Osteocyte (in vitro differentiated cells): ENCODE measurements around the gene KCNH8. TPM values are rescaled to one million over a fixed set of nuclear protein-coding genes. Genes with fewer than 3 reads are reported as not detected.

Experiments used
- DNase-seq: peaks from one replicate; pipeline ENCODE4 v3.0.0; 2021; ENCODE audit warnings: mixed read lengths; ENCODE audit not compliant: unreplicated experiment; ENCODE audit errors: extremely low spot score
- H3K27ac Mint-ChIP-seq: one replicate; pipeline ENCODE4 v1.8.0; 2021; ENCODE audit warnings: mild to moderate bottlenecking, mixed read lengths; ENCODE audit not compliant: unreplicated experiment
- H3K27me3 Mint-ChIP-seq: one replicate; pipeline ENCODE4 v1.8.0; 2021; ENCODE audit warnings: mixed read lengths; ENCODE audit not compliant: unreplicated experiment
- H3K36me3 Mint-ChIP-seq: one replicate; pipeline ENCODE4 v1.8.0; 2021; ENCODE audit warnings: mixed read lengths; ENCODE audit not compliant: unreplicated experiment
- H3K4me1 Mint-ChIP-seq: one replicate; pipeline ENCODE4 v1.8.0; 2021; ENCODE audit warnings: mixed read lengths; ENCODE audit not compliant: unreplicated experiment
- H3K4me3 Mint-ChIP-seq: one replicate; pipeline ENCODE4 v1.8.0; 2021; ENCODE audit warnings: mild to moderate bottlenecking, moderate library complexity, mixed read lengths; ENCODE audit not compliant: unreplicated experiment
- H3K9me3 Mint-ChIP-seq: one replicate; pipeline ENCODE4 v1.8.0; 2021; ENCODE audit warnings: mixed read lengths; ENCODE audit not compliant: unreplicated experiment
- total RNA-seq: library from RNA; stranded (reverse); gene quantifications from 2 replicates; pipeline ENCODE4 v1.2.1, GENCODE V29; 2021
- TF ChIP-seq, protein P1 (sequence below): fragments of 200-600 bp; sonication (generic); IDR thresholded peaks from 2 replicates; pipeline ENCODE4 v1.5.0; 2021; ENCODE audit warnings: antibody characterized with exemption, mild to moderate bottlenecking, moderate library complexity

Gene KCNH8
- total RNA-seq, 1 donor from 2014 or later: not detected

DNA sequence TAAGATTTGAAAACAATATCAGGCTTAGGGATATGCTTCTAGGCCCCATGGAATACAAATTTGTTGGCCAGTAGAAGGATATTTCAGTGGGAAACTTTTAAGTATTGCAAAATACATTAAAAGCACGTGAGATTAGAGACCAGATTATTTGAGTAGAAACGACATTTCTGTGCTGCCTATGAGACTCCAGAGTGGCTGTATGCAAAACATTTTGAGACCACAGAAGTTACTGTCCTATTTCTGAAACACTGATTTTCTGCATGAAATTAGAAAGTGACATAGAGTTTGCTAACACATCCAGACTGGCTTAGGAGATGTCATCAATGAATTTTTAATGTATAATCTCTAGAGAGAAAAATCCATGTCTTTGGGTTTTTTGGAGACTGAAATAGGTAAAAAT lies 99.8 kb downstream of the KCNH8 start:
- TF ChIP-seq, protein P1, sequence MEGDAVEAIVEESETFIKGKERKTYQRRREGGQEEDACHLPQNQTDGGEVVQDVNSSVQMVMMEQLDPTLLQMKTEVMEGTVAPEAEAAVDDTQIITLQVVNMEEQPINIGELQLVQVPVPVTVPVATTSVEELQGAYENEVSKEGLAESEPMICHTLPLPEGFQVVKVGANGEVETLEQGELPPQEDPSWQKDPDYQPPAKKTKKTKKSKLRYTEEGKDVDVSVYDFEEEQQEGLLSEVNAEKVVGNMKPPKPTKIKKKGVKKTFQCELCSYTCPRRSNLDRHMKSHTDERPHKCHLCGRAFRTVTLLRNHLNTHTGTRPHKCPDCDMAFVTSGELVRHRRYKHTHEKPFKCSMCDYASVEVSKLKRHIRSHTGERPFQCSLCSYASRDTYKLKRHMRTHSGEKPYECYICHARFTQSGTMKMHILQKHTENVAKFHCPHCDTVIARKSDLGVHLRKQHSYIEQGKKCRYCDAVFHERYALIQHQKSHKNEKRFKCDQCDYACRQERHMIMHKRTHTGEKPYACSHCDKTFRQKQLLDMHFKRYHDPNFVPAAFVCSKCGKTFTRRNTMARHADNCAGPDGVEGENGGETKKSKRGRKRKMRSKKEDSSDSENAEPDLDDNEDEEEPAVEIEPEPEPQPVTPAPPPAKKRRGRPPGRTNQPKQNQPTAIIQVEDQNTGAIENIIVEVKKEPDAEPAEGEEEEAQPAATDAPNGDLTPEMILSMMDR: no peak
- H3K9me3 Mint-ChIP-seq: peaks cover 19% of the 10 kb centered on the region
- no peak overlapping the region for H3K27ac Mint-ChIP-seq

DNA sequence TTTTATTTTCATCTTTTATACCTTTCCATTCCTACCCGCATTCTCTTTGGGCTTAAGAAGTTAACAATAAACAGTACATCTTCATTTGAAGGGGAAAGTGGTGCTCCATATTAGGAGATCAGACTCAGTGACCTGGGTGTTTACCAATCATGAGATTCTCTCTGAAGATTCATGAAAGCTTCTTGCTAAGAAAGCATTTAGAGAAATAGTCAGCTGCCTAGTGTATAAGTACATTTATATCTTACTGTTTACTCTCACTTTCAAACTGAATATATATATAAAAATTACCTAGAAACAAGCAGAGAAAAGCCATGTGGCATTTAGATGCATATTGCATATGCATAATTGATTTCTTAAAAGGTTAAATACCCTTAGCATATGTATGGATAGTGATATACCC lies 100.5 kb downstream of the KCNH8 start:
- Mint-ChIP-seq H3K36me3 (no peaks in the 10 kb centered on the region), H3K9me3 (peaks cover 19% of the 10 kb centered on the region), H3K27me3 (no peaks in the 10 kb centered on the region), H3K27ac (no peak overlapping the region), H3K4me1 (no peaks in the 10 kb centered on the region), H3K4me3 (no peak overlapping the region)
- DNase-seq: no peak
- TF ChIP-seq, protein P1: no peak

More for the DNA sequence above, 99.8 kb downstream of the KCNH8 start:
- Mint-ChIP-seq H3K4me3 (no peak overlapping the region), H3K36me3 (no peaks in the 10 kb centered on the region), H3K4me1 (no peaks in the 10 kb centered on the region), H3K27me3 (no peaks in the 10 kb centered on the region)
- DNase-seq: no peak

DNA sequence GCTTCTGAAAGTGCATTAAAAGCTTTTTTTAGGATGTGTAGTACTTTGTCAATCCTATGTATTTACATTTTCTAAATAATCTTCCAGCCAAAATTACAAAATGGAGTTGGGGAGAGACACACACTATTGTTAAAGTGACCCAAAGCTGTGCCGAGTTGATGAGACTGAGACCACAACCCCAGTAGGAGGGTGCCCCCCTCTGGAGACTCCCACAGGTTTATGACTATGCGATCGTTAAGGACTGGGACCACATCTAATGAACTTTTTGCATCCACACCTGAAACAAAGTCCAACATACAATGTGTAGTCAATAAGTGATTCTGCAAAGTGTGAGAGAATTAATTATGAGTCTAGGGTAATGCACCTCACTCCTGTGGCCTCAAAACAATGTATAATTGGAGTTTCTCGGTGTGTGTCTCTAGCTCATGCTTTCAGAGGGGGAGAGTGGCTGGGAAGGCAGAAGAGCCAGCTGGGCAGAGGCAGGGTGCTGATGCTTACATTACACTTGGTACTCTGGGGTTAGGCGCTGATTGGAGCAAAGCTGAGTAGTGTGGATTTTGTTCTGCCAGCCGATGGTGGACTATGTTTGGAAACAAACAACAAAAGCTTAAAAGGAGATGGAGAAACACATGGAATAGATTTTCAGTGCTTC lies 102.8 kb downstream of the KCNH8 start:
- no peak overlapping the region for H3K27ac Mint-ChIP-seq
- H3K4me1 Mint-ChIP-seq: no peaks in the 10 kb centered on the region
- no peaks in the 10 kb centered on the region for H3K27me3 Mint-ChIP-seq
- peaks cover 3% of the 10 kb centered on the region for H3K9me3 Mint-ChIP-seq
- DNase-seq: no peak
- H3K4me3 Mint-ChIP-seq: no peak overlapping the region
- TF ChIP-seq, protein P1: no peak
- H3K36me3 Mint-ChIP-seq: no peaks in the 10 kb centered on the region

DNA sequence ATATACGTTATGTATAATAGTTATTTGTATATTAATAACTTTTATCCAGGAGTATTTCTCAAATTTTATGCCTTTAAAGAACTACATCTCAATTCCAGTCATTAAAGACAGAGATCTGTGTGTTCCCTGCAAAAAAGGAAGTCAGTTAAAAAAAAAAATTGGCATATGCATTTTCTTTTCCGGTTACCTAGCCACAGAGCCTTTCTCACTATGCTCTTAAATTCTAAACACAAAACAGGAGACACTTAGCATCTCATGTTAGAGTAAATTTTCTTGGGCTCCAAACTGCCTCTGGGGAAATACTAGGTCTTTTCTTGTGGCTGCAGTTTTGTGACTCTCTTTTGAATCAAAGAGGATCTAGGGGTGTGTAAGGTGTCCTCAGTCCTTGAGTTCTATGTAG lies 105.9 kb downstream of the KCNH8 start:
- Mint-ChIP-seq H3K27me3 (no peaks in the 10 kb centered on the region), H3K36me3 (no peaks in the 10 kb centered on the region), H3K4me3 (no peak overlapping the region), H3K9me3 (no peaks in the 10 kb centered on the region), H3K27ac (no peak overlapping the region), H3K4me1 (no peaks in the 10 kb centered on the region)
- TF ChIP-seq, protein P1: no peak
- no peak for DNase-seq

DNA sequence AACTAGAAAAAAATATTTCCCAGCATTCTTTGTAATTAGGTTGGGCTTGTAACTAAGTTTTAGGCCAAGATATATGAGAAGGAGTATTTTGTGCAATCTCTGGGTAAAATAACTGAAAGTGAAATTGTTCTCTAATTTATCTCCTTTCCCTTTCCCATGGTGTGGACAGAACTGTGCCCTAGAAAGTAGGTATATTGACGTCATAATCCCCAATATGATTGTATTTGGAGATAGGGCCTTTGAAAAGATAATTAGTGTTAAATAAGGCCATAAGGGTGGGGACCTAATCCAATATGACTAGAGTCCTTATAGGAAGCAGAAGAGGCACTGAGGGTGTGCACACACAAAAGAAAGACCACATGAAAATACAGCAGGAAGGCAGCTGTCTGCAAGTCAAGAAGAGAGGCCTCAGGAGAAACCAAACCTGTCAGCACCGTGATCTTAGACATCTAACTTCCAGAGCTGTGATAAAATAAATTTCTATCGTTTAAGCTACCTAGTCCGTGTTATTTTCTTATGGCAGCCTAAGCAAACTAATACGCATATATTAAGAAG lies 106.6 kb downstream of the KCNH8 start:
- no peak for DNase-seq
- H3K36me3 Mint-ChIP-seq: no peaks in the 10 kb centered on the region
- H3K27ac Mint-ChIP-seq: no peak overlapping the region
- TF ChIP-seq, protein P1: no peak
- H3K4me3 Mint-ChIP-seq: no peak overlapping the region
- no peaks in the 10 kb centered on the region for H3K9me3 Mint-ChIP-seq
- no peaks in the 10 kb centered on the region for H3K4me1 Mint-ChIP-seq
- H3K27me3 Mint-ChIP-seq: no peaks in the 10 kb centered on the region
